PC-3 (cell line): Measurements from ENCODE around the gene LHCGR.

Experiments used
- EZH2 ChIP-seq: fragments of 300-600 bp; sonication (generic); IDR thresholded peaks from one replicate; pipeline ENCODE4 v1.6.1; 2017; ENCODE audit warnings: antibody characterized with exemption, mild to moderate bottlenecking, low read length; ENCODE audit not compliant: unreplicated experiment
- EZH2phosphoT487 ChIP-seq: fragments of 300-600 bp; sonication (generic); IDR thresholded peaks from 2 replicates; pipeline ENCODE4 v1.6.1; 2018; ENCODE audit warnings: mild to moderate bottlenecking, antibody characterized with exemption, low read length, borderline replicate concordance
- TF ChIP-seq, protein P1 (sequence below): fragments of 300-600 bp; sonication (generic); conservative IDR thresholded peaks from 2 replicates; pipeline ENCODE4 v1.5.1; 2017; ENCODE audit warnings: antibody characterized with exemption, low read depth, mild to moderate bottlenecking, low read length

DNA sequence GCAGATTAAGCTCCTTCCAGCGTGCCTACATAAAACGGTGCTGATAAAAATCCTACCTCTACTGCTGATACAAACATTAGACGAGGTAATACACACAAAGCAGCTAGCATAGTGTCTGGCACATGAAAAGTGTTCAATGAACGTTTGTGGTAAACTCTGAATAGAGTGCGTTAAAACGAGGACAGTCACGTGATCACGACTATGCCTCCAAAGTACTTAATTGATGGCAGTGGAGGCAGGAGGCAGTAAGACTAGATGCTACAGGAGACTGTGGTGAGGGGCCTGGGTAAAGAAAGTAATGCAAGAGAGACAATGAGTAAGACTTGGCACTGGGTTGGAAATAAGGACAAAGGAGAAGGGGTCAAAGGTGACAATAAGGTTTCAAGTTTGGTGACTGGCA, 32.1 kb upstream of the LHCGR start:
- TF ChIP-seq, protein P1, sequence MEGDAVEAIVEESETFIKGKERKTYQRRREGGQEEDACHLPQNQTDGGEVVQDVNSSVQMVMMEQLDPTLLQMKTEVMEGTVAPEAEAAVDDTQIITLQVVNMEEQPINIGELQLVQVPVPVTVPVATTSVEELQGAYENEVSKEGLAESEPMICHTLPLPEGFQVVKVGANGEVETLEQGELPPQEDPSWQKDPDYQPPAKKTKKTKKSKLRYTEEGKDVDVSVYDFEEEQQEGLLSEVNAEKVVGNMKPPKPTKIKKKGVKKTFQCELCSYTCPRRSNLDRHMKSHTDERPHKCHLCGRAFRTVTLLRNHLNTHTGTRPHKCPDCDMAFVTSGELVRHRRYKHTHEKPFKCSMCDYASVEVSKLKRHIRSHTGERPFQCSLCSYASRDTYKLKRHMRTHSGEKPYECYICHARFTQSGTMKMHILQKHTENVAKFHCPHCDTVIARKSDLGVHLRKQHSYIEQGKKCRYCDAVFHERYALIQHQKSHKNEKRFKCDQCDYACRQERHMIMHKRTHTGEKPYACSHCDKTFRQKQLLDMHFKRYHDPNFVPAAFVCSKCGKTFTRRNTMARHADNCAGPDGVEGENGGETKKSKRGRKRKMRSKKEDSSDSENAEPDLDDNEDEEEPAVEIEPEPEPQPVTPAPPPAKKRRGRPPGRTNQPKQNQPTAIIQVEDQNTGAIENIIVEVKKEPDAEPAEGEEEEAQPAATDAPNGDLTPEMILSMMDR, result no peak
- TF ChIP-seq EZH2 (no peak), EZH2phosphoT487 (no peak)
